Nephron (organoid): ENCODE results near the gene KIF16B.
A peak's percentile ranks its signal among the peaks of the same experiment; 100 is the strongest.
"Not testable (repeated sequence)": the region's sequence is repeated elsewhere in the genome, so short reads cannot be mapped to it uniquely, and the experiment has no call there.

Source experiments
- H3K27ac Mint-ChIP-seq, 3 experiments: 2 replicates each; pipeline ENCODE4 v1.8.0; 2020; ENCODE audit warnings: mixed read lengths in 3 of 3, mild to moderate bottlenecking in 2 of 3, moderate library complexity in 1 of 3
- H3K27me3 Mint-ChIP-seq: 2 replicates; pipeline ENCODE4 v1.8.0; 2021; ENCODE audit warnings: low read depth, mild to moderate bottlenecking, moderate library complexity, mixed read lengths
- H3K36me3 Mint-ChIP-seq: 2 replicates; pipeline ENCODE4 v1.8.0; 2020; ENCODE audit warnings: low read depth, mixed read lengths
- H3K4me1 Mint-ChIP-seq: 2 replicates; pipeline ENCODE4 v1.8.0; 2020; ENCODE audit warnings: mixed read lengths
- H3K4me3 Mint-ChIP-seq, 3 experiments: 2 replicates each; pipeline ENCODE4 v1.8.0; 2020; ENCODE audit warnings: mild to moderate bottlenecking in 3 of 3, mixed read lengths in 3 of 3, moderate library complexity in 2 of 3
- H3K9me3 Mint-ChIP-seq: 2 replicates; pipeline ENCODE4 v1.8.0; 2020; ENCODE audit warnings: mixed read lengths
- TF ChIP-seq, protein P1 (sequence below), 3 experiments: fragments of 200-600 bp; sonication (generic); IDR thresholded peaks; one replicate each; pipeline ENCODE4 v1.5.0; 2021; ENCODE audit warnings: antibody characterized with exemption in 3 of 3; ENCODE audit not compliant: unreplicated experiment in 3 of 3

KIF16B gene

DNA sequence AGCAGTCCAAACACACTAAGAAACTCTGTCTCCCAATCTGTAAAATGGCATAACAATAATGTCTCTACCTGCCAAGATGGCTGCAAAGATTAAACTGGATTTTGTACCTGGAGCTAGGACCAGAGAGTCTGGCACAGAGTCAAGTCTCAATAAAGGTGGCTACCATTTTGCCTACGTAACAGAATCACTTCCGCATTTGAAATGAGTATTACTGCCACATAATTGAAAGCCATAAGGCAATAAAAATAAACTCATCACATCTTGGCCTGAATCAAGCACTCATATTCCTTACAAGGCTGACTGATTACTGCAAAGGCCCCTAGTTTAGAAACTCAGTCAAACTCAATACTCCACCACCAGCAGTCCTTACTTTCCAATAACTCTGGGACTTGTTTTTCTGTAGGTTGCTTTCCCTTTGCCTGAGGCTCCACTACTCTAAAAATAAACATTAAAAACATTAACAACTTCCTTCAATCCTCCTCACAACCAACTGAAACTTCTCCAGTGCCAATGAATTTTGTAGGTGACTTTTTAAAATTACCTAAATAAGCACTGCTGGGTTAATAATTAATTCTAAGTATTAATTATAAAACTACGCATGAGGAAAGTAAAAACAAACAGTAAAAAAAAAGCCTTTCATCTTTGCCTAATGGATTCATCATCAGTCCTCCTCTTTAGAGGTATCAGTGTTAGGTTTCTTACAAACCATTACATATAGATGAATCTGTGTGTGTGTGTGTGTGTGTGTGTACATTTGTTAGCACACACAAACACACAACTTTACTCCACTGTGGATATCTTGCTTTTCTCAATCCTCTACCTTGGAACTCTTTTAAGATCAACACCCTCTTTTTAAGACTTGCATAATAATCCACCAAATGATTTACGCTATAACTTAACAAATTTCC is 3.7 kb downstream of the KIF16B start:
- H3K27me3 Mint-ChIP-seq: no peaks in the 10 kb centered on the region
- TF ChIP-seq, protein P1, sequence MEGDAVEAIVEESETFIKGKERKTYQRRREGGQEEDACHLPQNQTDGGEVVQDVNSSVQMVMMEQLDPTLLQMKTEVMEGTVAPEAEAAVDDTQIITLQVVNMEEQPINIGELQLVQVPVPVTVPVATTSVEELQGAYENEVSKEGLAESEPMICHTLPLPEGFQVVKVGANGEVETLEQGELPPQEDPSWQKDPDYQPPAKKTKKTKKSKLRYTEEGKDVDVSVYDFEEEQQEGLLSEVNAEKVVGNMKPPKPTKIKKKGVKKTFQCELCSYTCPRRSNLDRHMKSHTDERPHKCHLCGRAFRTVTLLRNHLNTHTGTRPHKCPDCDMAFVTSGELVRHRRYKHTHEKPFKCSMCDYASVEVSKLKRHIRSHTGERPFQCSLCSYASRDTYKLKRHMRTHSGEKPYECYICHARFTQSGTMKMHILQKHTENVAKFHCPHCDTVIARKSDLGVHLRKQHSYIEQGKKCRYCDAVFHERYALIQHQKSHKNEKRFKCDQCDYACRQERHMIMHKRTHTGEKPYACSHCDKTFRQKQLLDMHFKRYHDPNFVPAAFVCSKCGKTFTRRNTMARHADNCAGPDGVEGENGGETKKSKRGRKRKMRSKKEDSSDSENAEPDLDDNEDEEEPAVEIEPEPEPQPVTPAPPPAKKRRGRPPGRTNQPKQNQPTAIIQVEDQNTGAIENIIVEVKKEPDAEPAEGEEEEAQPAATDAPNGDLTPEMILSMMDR (IDR thresholded peaks at IDR 0.05; ENCODE audit: unreplicated experiment in 3 of 3): no peak
- H3K4me1 Mint-ChIP-seq: peaks cover 26% of the 10 kb centered on the region
- H3K9me3 Mint-ChIP-seq: no peaks in the 10 kb centered on the region
- no peaks in the 10 kb centered on the region for H3K36me3 Mint-ChIP-seq
- H3K4me3 Mint-ChIP-seq: no peak overlapping the region
- H3K27ac Mint-ChIP-seq: peak overlapping the region in 1 of 3 experiments; percentile 79

GRCh38 chr20:16566080-16566479 is 7.2 kb downstream of the KIF16B start:
- Mint-ChIP-seq H3K27me3 (no peaks in the 10 kb centered on the region), H3K9me3 (no peaks in the 10 kb centered on the region), H3K27ac (peak overlapping the region in 1 of 3 experiments; percentile 78), H3K36me3 (no peaks in the 10 kb centered on the region), H3K4me3 (no peak overlapping the region), H3K4me1 (peaks cover 15% of the 10 kb centered on the region)
- TF ChIP-seq, protein P1 (IDR thresholded peaks at IDR 0.05; ENCODE audit: unreplicated experiment in 3 of 3): no peak

- H3K4me3 Mint-ChIP-seq, H3K4me1 Mint-ChIP-seq, H3K27me3 Mint-ChIP-seq, H3K9me3 Mint-ChIP-seq, H3K36me3 Mint-ChIP-seq: not testable (repeated sequence)
- peak overlapping the region in 1 of 3 experiments; percentile 85 for H3K27ac Mint-ChIP-seq
Observed at GRCh38 chr20:16564079-16564478, 9.2 kb downstream of the KIF16B start.

DNA sequence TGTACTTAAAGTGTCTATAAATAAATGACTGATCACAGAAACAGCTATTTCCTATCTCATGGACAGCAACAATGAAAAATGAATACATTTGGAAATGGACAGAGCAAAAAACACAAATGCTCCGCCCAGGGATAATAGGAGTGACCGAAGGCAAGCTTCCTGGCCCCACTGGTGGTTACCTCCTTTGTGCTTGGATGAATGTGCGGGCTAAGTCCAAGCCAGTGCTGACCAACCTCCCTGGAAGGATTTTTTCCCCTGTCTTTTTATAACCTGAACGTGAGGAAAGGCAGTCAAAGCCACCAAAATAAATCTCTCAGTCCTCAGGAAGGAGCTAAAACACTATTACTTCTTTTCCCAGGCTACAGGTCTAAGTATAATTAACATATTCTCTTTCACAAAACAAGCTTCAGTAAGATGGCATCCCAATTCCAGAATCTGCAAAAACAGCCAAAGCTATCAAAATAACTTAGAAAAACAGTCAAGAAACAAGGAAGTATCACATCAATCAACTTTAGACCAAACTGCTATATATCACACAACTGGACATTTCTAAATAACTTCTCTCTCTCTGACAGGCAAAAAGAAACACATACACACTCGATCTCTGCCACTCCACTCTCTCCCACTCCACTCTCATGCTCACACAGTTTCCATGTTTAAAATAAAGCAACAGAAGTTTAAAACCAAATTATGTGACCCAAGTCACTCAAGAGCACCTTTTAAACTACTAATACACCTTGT is 10.0 kb downstream of the KIF16B start:
- Mint-ChIP-seq H3K9me3 (no peaks in the 10 kb centered on the region), H3K27ac (peak overlapping the region; percentile 33 to 85 (median 34)), H3K4me1 (peaks cover 7% of the 10 kb centered on the region), H3K4me3 (no peak overlapping the region), H3K36me3 (no peaks in the 10 kb centered on the region), H3K27me3 (no peaks in the 10 kb centered on the region)
- TF ChIP-seq, protein P1 (IDR thresholded peaks at IDR 0.05; ENCODE audit: unreplicated experiment in 3 of 3): no peak

- Mint-ChIP-seq H3K9me3 (no peaks in the 10 kb centered on the region), H3K36me3 (no peaks in the 10 kb centered on the region)
Observed at GRCh38 chr20:16562259-16562658, 11.0 kb downstream of the KIF16B start.

GRCh38 chr20:16560661-16561060 is 12.6 kb downstream of the KIF16B start:
- no peak overlapping the region for H3K4me3 Mint-ChIP-seq
- TF ChIP-seq, protein P1 (IDR thresholded peaks at IDR 0.05; ENCODE audit: unreplicated experiment in 3 of 3): no peak
- no peaks in the 10 kb centered on the region for H3K36me3 Mint-ChIP-seq
- peaks cover 19% of the 10 kb centered on the region for H3K4me1 Mint-ChIP-seq
- no peaks in the 10 kb centered on the region for H3K9me3 Mint-ChIP-seq
- no peaks in the 10 kb centered on the region for H3K27me3 Mint-ChIP-seq
- peak overlapping the region in 1 of 3 experiments; percentile 63 for H3K27ac Mint-ChIP-seq

More at GRCh38 chr20:16562259-16562658, 11.0 kb downstream of the KIF16B start:
- no peaks in the 10 kb centered on the region for H3K27me3 Mint-ChIP-seq
- peaks cover 7% of the 10 kb centered on the region for H3K4me1 Mint-ChIP-seq
- no peak overlapping the region for H3K4me3 Mint-ChIP-seq
- TF ChIP-seq, protein P1 (IDR thresholded peaks at IDR 0.05; ENCODE audit: unreplicated experiment in 3 of 3): no peak
- H3K27ac Mint-ChIP-seq: peak overlapping the region in 2 of 3 experiments; percentile 34 to 85
